HG03175 (cell line): Measurements from ENCODE around the gene MPC1.

Experiments used
- ATAC-seq: cut with Tn5 transposase; IDR thresholded peaks from one replicate; pipeline ENCODE4 v1.9.1; 2021; ENCODE audit warnings: mild to moderate bottlenecking, moderate library complexity; ENCODE audit not compliant: unreplicated experiment

Gene MPC1

DNA sequence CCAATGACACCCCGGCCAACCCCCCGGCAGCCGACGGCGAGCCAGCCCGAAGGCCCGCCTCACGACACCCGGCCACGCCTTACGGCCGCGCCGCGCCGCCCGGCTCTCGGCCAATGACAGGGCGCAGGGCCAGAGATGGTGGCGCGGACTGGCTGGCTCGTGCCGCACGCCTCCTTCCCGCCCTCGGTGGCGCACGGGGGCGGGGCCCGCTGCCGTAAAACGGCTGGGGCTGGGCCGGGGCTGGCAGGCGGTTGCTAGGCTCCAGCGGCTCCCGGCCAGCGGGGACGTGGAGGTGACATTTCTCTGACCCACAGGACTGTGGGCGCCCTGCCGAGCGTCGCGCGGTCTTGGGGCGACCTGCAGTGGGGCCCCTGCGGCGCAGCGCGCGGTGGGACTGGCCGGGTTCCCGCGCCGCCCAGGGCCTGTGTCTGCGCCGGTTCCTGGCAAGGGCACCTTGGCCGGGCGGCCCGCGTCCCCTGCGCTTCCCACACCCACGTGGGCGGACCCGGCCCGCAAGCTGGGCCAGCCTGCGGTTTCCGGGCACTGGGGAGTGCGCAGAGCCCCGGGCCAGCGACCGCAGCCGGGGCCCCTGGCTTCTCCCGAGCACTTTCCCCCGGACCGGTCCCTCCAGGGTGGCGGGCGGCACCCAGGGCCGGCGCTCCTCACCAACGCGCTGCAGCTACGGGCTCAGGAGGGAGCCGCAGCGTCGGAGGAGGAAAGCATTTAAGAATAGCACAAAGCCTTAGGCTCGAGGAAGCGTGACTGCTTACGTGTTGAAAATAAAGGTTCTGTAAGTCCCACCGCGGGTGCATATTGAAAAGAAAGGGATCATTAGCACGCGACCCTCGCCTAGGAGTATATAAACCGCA, at the start of gene MPC1:
Gene MPC1, minus strand, starts transcription at position 8 of the 869 bp plus-strand sequence. CDS start 64 bp downstream, outside the sequence.
- peak; percentile 89 for ATAC-seq

DNA sequence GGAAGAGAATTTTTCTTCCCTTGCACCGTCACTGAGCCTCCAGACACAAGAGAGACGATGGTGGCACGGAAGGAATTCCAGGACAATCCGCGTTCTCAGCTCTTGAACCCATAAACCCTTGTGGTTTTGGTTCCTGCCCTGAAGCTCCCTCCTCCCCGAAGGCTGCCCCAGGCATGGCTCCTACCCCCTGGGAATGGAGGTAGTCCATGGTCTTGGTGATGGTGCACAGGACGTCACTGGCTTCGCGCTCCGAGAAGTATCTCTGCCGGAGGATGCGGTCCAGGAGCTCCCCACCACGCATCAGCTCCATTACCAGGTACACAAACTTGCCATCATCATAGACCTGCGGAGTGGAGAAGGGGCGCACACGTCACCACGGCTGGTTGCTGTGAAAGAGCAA, 47.5 kb upstream of the MPC1 start:
- no peak for ATAC-seq

DNA sequence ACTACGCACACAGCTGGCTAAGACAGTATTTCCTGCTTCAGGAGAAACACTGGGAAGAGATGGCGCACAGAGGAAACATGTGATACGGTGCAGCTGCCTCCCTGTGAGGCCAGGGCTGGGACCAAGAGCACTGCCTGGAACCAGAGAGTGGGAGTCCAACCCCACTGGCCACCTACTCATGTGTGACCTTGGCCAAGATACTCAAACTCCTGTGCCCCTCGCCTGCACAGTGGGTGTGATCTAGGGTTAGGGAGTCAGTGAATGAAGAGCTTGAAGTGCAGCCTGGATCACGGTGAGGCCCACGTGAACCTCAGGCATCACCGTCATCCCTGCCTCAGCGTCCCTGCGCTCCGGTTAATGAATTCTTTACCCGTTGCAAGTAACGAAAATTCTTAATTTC, 41.7 kb upstream of the MPC1 start:
- ATAC-seq, result no peak

DNA sequence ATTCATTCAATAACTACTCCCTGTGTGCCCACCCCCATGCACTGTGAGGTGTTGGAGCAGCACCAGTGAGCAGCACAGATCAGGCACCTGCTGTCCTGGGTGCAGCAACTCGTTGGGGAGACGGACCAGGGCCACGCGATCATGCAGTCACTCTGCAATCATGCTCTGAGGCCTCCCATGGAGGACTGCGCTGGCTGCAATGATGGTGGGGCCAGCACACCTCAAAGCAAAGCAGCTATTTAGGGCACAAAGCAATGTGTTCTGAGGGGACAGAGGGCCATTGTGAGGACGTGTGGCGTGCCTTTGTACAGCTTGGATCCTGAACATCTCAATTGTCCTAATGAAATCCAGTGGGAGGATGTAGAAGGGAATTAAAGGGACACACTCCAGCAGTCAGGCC, 41.0 kb upstream of the MPC1 start:
- no peak for ATAC-seq

DNA sequence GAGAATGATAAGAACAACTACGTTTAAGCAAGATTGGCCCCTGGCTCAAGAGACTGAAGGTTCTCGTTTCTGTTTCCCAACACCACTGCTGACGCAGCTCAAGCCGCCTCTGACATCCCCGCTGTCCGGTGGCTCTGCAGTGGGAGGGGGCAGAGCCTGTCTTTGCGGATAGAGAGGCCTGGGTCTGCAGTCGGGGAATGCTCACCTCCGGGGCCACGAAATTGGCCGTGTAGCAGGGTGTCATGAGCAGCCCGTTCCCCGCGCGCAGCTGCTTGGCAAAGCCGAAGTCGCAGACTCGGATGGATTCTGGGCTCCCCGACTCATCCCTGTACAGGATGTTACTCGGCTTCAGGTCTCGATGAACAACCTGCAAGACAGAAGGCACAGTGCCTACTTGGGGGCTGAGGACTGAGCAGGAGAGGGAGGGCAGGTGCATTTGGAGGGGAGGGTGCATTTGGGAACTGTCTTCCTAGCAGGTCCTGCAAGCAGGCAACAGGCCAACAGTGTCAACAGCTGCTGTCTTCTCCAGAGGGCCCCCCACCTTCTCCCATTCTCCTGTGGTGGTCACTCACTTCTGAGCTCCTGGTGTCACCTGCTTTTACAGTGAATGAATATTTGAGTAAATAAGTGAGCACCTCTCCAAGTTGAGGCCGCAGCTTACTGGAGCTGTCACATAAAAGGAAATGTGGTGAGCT, 40.5 kb upstream of the MPC1 start:
- ATAC-seq, result no peak

DNA sequence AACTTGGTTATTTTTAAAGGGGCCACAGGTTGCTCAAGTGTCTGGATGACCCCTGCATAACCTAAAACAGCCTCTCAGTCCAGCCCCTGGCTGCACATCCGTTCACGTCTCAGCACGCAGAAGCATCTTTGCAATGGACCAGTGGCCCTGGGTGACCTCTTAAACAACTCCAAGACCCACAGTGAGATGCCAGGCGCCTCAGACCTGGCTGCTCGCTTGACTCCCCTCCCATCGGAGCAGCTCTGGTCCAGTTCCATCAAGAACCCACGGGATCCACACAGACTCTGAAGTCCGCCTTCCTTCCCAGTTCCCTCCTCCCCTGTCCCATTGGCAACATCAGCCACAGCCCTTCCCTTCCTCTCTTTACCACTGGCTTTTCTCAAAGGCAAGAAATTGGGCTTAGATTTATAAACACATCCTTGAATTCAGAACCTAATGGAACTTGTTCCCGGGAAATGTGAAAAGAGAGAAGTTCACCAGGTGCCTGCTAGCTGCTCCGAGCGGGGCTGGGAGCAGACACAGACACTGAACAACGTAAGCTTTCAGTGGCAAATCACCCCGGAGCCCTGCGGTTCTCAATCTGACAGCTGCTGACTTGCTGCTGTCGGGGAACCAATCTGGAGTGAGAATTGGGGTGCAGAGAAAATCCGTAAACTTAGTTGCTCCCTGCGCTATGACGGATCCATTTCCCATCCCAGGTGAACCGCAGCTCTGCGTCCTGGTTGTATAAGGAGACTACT, 39.6 kb upstream of the MPC1 start:
- no peak for ATAC-seq

DNA sequence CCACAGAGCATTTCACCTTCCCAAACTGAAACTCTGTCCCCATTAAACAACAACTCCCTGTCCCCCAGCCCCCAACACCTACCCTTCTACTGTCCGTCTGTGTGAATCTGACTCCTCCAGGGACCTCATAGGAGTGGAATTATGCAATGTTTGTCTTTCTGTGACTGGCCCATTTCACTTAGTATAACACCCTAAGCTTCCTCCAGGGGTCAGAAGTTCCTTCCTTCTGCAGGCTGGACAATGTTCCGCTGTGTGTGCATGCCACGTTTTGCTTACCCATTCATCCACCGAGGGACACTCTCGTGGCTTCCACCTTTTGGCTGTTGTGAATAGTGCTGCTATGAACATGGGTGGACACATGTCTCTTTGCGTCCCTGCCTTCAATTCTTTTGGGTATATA, 37.6 kb upstream of the MPC1 start:
- no peak for ATAC-seq

DNA sequence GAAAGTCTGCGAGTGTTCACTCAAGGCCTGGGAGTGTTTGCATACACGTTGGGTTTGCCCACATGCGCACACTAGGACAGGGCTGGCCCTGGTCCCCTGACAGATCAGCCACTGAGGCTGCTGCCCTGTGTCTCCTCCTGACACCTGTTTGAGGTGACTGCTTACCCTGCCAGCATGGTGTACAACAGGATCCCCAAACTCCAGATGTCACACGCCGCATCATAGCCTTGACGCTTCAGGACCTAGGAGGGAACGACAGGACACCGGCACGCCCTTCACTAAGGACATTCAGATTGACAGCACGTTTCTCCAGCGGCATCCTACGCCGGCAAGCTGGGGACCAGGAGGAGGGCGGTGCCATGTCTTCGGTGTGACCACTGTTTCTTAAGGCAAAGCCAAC, 37.0 kb upstream of the MPC1 start:
- peak; percentile 7 for ATAC-seq

DNA sequence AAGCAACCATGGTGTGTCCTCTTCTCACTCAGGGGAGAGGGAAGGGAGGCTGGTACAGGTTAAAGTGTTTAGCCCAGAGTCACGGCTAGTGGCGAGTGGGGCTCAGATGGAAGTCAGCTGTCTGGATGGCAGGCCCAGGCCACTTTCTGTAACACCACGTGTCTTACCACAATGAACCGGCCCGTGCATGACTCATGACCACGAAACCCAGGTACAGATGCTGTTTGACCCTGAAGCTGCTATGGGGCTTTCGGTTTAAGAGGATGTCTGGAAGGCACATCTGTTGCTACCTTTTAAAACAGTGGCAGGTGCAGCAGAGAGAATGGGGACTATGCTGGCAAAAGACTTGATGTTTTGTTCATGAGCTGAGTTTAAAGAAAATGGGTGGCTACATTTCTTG, 36.5 kb upstream of the MPC1 start:
- ATAC-seq, result peak; percentile 94

DNA sequence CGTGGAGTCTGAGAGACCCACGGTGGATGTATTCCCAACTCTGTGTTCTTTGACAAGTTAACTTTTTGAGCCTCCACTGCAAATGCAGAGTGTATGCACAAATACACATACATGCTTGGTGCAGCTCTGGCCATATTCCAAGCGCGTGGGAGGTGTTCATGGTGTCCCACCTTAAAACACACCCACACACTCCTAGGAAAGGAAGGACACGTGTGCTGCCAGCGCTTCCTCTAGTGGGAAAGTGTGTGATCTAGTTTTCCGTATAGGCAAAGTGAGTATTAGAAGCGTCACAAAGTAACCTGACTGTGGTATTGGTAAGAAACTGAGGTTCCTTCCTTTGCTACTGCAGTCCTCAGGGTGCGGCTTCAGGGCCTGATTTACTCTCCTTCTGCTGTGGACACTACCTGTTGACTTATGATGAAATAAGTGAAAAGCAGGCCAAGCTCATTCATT, 36.0 kb upstream of the MPC1 start:
- ATAC-seq, result no peak

DNA sequence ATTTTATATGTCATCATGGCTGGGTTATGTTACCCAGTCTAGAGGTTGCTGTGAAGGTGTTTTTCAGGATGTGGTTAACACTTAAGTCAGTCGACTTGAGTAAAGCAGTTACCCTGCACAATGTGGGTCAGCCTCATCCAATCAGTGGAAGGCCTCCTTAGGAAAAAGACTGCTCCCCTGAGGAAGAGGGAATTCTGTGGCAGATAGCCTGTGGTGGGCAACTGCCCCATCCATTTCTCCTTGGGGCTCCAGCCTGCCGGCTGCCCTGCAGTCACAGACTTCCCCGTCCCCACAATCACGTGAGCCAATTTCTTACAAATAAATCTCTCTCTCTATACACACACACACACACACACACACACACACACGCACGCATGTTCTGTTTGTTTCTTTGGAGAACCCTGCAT, 34.5 kb upstream of the MPC1 start:
- peak; percentile 72 for ATAC-seq

DNA sequence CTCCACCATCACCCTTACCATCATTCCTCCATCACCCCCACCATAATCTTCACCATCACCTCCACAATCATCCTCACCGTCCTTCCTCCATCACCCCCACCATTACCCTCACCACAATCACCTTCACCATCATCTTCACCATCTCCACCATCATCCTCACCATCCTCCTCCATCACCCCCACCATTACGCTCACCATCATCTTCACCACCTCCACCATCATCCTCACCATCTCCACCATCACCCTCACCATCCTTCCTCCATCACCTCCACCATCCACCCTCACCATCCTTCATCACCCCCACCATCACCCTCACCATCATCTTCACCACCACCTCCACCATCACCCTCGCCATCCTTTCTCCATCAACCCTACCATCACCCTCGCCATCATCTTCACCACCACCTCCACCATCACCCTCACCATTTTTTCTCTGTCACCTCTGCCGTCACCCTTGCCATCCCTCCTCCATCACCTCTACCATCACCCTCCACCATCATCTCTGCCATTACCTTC, 33.1 kb upstream of the MPC1 start:
- ATAC-seq, result no peak

DNA sequence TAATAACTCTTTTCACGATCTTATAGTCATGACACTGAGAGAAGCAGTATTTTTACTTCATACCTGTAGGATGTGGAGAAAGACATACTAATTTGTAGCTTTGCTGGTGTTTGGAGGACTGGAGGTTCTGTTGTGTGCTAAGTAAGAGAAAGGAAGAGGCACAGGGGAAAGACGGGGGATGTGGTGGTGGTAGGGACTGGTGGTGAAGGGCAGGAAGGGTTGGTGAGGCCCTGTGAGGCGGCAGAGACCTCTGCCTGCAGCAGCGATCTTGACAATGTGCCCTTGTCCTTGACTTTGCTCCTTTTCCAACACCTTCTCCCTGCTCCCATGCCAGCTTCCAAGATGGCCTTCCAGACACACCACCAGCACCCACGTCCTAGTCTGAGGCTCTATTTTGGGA, 32.6 kb upstream of the MPC1 start:
- ATAC-seq, result no peak

DNA sequence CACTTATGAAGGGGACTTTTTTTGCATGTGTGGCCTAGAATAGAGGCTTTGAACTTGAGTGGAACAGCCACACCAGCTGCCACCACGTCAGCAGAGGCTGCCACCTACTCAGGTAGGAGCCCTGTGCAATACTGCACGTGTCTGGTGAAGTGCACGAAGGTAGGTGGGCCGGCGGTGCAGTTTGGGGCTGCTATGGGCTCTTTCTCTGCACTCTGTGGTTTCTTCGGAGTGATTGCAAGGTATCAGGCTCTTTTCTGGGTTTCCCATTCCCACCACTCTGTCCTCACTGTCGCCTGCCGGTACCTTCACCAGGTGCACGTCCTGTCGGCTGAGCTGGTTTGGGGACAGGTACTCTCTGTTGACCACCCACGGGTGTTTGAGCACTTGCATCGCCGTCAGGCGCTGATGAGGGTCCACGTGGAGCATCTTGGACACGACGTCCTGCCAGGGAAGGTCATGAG, 30.8 kb upstream of the MPC1 start:
- no peak for ATAC-seq

DNA sequence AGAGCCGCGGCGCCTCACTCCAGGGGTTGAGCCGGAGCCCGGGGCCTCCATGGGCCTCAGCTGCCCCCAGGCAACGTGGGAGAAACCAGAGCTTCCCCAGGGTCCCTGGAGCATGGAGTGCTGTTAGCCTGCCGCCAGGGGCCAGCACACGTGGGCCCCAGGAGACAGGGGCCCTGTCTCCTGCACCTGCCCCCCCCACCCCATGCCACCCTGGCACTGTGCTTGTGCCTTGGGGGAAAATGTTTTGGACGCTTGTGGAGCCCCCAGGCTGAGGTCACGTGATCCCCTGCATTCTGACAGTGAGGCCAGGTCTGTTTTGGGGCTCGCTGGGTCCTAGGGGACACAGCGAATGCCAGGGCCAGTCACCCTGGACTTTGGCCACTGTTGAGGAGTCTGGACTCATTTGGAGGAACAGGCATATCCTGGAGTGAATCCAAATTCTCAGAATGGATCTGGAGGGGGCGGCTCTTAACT, 30.2 kb upstream of the MPC1 start:
- ATAC-seq, result no peak

DNA sequence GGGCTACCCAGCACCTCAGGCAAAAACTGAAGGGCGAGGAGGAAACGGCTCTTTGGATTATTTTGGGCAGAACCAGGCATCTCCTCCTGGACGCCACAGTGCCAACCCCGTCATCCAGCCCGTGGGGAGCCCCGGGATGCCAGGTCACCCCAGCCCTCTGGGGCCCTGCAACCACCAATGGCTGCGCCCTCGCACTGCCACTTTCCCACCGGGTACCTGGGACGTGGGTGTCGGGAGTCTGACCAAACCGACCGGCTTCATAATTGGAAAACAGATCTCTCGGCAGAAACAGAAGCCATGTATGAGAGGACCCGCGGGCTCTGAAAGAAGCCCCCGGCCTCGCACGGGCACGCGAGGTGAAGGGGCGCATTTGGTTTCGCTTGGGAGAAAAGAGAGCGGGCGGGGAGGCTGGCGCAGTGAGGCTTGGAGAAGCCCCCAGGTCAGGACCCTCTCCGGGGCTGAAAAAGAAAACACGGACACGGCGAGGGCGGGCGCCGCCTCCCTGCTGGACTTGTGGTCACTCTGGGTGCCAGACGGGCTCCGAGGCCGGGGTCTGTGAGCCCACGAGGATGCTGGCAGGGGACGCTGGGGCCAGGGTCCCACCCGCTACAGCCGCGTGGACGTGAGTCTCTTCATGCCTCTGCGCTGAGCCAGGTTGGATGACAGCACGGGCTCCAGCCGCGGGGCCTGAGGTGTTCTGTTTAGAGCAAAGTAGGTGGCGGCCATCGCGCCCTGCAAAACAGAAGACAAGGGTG, 29.6 kb upstream of the MPC1 start:
- ATAC-seq, result no peak

DNA sequence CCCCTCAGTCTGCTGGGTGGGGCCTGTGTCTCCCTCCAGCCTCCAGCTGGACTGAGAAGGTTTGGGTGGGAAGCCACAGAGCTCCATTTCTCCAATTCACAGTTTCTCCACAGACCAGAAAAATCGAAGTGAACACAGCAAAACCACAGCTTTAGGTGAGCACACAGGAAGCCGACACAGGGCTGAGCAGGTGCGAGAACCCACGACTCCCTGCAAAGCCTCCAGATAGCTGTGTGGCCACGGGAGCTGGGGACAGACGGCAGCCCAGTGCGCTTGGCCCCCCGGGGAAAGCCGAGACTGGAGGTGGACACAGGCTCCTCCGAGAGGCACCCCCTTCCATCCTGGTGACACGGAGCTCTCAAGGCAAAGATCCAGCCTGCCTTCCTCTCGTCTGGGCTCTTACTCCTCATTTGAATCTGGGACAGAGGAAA, 29.0 kb upstream of the MPC1 start:
- no peak for ATAC-seq

DNA sequence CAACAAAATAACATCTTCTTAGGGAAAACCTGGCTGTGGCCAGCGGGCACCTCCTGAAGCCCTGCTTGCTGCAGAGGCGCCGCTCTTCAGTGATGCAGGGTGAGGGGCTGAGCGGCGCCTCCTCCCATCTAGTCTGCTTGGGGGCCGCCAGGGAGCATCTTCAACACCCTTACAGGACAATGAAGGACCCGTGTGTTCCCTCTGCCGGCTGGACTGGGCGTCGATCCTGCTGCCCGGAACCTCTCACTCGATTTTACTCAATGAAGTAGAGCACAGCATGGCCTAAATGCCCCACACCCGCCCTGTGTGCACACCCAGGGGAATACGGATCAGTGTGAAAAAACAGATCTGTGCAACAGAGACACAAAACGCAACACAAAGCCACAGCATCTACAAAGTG, 28.5 kb upstream of the MPC1 start:
- no peak for ATAC-seq

DNA sequence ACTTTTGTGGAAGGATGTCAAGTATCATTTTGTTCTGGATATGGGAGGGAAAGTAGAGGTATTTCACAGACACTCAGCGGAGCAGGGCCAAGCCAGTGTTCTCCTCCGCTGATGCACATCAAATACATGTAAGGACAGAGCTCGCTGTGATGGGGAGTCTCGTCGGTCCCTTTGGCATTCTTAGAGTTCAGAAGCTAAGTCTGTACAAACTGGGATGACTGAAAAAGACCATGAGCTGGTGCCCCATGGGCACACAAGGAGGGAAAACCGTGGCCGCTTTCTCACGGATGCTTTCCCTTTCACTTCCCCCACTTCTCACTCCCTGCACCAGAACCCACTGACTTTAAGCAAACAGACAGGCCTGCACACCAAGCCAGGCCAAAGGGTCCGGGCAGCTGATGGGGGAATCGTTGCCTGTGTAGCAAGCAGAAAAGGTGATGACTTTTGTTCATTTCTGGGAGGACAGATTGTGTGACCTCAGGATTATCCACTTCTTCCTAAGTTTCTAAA, 27.7 kb upstream of the MPC1 start:
- peak; percentile 37 for ATAC-seq
